KMS-11 (cell line): Measurements from ENCODE around the gene ZNF516.

Source experiments
- H2AFZ ChIP-seq: fragments of 200-600 bp; sonication (generic); 2 replicates; pipeline ENCODE4 v1.6.1; 2016; ENCODE audit warnings: antibody characterized with exemption, mixed run types, low read depth
- H3K27ac ChIP-seq: fragments of 200-600 bp; sonication (generic); 2 replicates; pipeline ENCODE4 v1.6.1; 2016; ENCODE audit warnings: mild to moderate bottlenecking, mixed run types
- H3K27me3 ChIP-seq: fragments of 200-600 bp; sonication (generic); 2 replicates; pipeline ENCODE4 v1.6.1; 2017; ENCODE audit warnings: mild to moderate bottlenecking, low read depth, mixed run types, moderate library complexity; ENCODE audit not compliant: insufficient read depth
- H3K36me3 ChIP-seq: fragments of 200-600 bp; sonication (generic); 2 replicates; pipeline ENCODE4 v1.6.1; 2017; ENCODE audit warnings: mild to moderate bottlenecking, mixed run types; ENCODE audit not compliant: insufficient read depth
- H3K4me1 ChIP-seq: fragments of 200-600 bp; sonication (generic); 2 replicates; pipeline ENCODE4 v1.6.1; 2016; ENCODE audit warnings: mild to moderate bottlenecking, low read depth, mixed run types; ENCODE audit not compliant: poor library complexity, severe bottlenecking
- H3K4me2 ChIP-seq: fragments of 200-600 bp; sonication (generic); 2 replicates; pipeline ENCODE4 v1.7.0; 2016; ENCODE audit warnings: mild to moderate bottlenecking, mixed run types
- H3K4me3 ChIP-seq: fragments of 200-600 bp; sonication (generic); IDR thresholded peaks from 2 replicates; pipeline ENCODE4 v1.6.1; 2017; ENCODE audit warnings: low read depth, low read length, mixed read lengths; ENCODE audit not compliant: insufficient read depth
- H3K79me2 ChIP-seq: fragments of 200-600 bp; sonication (generic); 2 replicates; pipeline ENCODE4 v1.6.1; 2016; ENCODE audit warnings: low read depth, mixed run types; ENCODE audit not compliant: insufficient read depth
- H3K9ac ChIP-seq: fragments of 200-600 bp; sonication (generic); 2 replicates; pipeline ENCODE4 v1.6.1; 2016; ENCODE audit warnings: mild to moderate bottlenecking, mixed run types
- H4K20me1 ChIP-seq: fragments of 200-600 bp; sonication (generic); 2 replicates; pipeline ENCODE4 v1.6.1; 2016; ENCODE audit warnings: mild to moderate bottlenecking, mixed run types; ENCODE audit not compliant: insufficient read depth
- CTCF ChIP-seq: fragments of 200-600 bp; sonication (generic); conservative IDR thresholded peaks from 2 replicates; pipeline ENCODE4 v1.6.1; 2017; ENCODE audit warnings: low read depth, mild to moderate bottlenecking, antibody characterized with exemption, low read length, moderate library complexity, mixed read lengths

Gene ZNF516

GRCh38 chr18:76410033-76410432 lies 85.0 kb downstream of the ZNF516 start:
- no peak for TF ChIP-seq CTCF
- Histone ChIP-seq H3K79me2 (peaks cover 33% of the 10 kb centered on the region; the same call in 1 of the 2 replicates), H3K4me2 (no peak overlapping the region), H4K20me1 (no peaks in the 10 kb centered on the region), H3K36me3 (no peaks in the 10 kb centered on the region), H3K4me1 (no peaks in the 10 kb centered on the region), H3K27ac (no peak overlapping the region), H3K27me3 (no peaks in the 10 kb centered on the region), H3K9ac (no peak overlapping the region), H3K4me3 (no peak overlapping the region), H2AFZ (no peak overlapping the region)

- no peaks in the 10 kb centered on the region for H3K27me3 ChIP-seq
- H3K79me2 ChIP-seq, result peaks cover 37% of the 10 kb centered on the region; the same call in 1 of the 2 replicates
Observed at GRCh38 chr18:76408480-76409067, 86.5 kb downstream of the ZNF516 start.

GRCh38 chr18:76407681-76408080 lies 87.4 kb downstream of the ZNF516 start:
- Histone ChIP-seq H3K79me2 (peaks cover 42% of the 10 kb centered on the region; the same call in 1 of the 2 replicates), H3K36me3 (no peaks in the 10 kb centered on the region), H3K9ac (no peak overlapping the region), H3K27me3 (no peaks in the 10 kb centered on the region), H2AFZ (no peak overlapping the region), H3K4me1 (no peaks in the 10 kb centered on the region), H3K4me3 (no peak overlapping the region), H4K20me1 (no peaks in the 10 kb centered on the region), H3K27ac (no peak overlapping the region), H3K4me2 (no peak overlapping the region)
- TF ChIP-seq CTCF, result no peak

More at GRCh38 chr18:76408480-76409067, 86.5 kb downstream of the ZNF516 start:
- H3K9ac ChIP-seq, result no peak overlapping the region
- H3K36me3 ChIP-seq, result no peaks in the 10 kb centered on the region
- TF ChIP-seq CTCF, result no peak
- H2AFZ ChIP-seq, result no peak overlapping the region
- no peak overlapping the region for H3K4me3 ChIP-seq
- no peaks in the 10 kb centered on the region for H4K20me1 ChIP-seq
- no peak overlapping the region for H3K4me2 ChIP-seq
- H3K27ac ChIP-seq, result no peak overlapping the region
- no peaks in the 10 kb centered on the region for H3K4me1 ChIP-seq

GRCh38 chr18:76406791-76407190 lies 88.3 kb downstream of the ZNF516 start:
- Histone ChIP-seq H3K4me1 (no peaks in the 10 kb centered on the region), H3K27me3 (no peaks in the 10 kb centered on the region), H3K4me2 (no peak overlapping the region), H3K79me2 (peaks cover 33% of the 10 kb centered on the region; the same call in 1 of the 2 replicates), H3K27ac (no peak overlapping the region), H4K20me1 (no peaks in the 10 kb centered on the region), H2AFZ (no peak overlapping the region), H3K4me3 (no peak overlapping the region), H3K9ac (no peak overlapping the region), H3K36me3 (no peaks in the 10 kb centered on the region)
- no peak for TF ChIP-seq CTCF
